Measurements from ENCODE around the gene CAMTA1.

GRCh38 chr1:6782151-6782550, 3.1 kb upstream of the CAMTA1 start:
- TF ChIP-seq, protein P1, sequence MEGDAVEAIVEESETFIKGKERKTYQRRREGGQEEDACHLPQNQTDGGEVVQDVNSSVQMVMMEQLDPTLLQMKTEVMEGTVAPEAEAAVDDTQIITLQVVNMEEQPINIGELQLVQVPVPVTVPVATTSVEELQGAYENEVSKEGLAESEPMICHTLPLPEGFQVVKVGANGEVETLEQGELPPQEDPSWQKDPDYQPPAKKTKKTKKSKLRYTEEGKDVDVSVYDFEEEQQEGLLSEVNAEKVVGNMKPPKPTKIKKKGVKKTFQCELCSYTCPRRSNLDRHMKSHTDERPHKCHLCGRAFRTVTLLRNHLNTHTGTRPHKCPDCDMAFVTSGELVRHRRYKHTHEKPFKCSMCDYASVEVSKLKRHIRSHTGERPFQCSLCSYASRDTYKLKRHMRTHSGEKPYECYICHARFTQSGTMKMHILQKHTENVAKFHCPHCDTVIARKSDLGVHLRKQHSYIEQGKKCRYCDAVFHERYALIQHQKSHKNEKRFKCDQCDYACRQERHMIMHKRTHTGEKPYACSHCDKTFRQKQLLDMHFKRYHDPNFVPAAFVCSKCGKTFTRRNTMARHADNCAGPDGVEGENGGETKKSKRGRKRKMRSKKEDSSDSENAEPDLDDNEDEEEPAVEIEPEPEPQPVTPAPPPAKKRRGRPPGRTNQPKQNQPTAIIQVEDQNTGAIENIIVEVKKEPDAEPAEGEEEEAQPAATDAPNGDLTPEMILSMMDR (IDR thresholded peaks at IDR 0.05; ENCODE audit: poor library complexity, severe bottlenecking), result no peak
- TF ChIP-seq EP300 (conservative IDR thresholded peaks at IDR 0.05; ENCODE audit: poor library complexity, severe bottlenecking), result no peak
- no peak for TF ChIP-seq EZH2 (IDR thresholded peaks at IDR 0.05; ENCODE audit: borderline replicate concordance, insufficient read depth, low read length, poor library complexity, severe bottlenecking)
- TF ChIP-seq POLR2AphosphoS5 (IDR thresholded peaks at IDR 0.05), result no peak
- no peak for TF ChIP-seq SMC3 (conservative IDR thresholded peaks at IDR 0.05; ENCODE audit: poor library complexity)
- TF ChIP-seq RAD21 (conservative IDR thresholded peaks at IDR 0.05), result no peak
- TF ChIP-seq REST (IDR thresholded peaks at IDR 0.05; ENCODE audit: borderline replicate concordance), result no peak
- TF ChIP-seq MXI1 (conservative IDR thresholded peaks at IDR 0.05; ENCODE audit: poor library complexity, severe bottlenecking), result no peak

Measured in neural cell (in vitro differentiated cells).